Glutamatergic neuron (in vitro differentiated cells): ENCODE measurements around the gene HTR3E. TPM values are rescaled to one million over a fixed set of nuclear protein-coding genes. Genes with fewer than 3 reads are reported as not detected.

ENCODE experiments used
- DNase-seq: peaks from one replicate; pipeline ENCODE4 v3.0.0; 2022
- H3K27ac Mint-ChIP-seq: one replicate; pipeline ENCODE4 v1.8.0; 2020; ENCODE audit warnings: mild to moderate bottlenecking, mixed read lengths, inconsistent platforms; ENCODE audit not compliant: unreplicated experiment
- H3K27me3 Mint-ChIP-seq: one replicate; pipeline ENCODE4 v1.8.0; 2020; ENCODE audit warnings: mild to moderate bottlenecking, moderate library complexity, mixed read lengths, inconsistent platforms; ENCODE audit not compliant: unreplicated experiment
- H3K36me3 Mint-ChIP-seq: one replicate; pipeline ENCODE4 v1.8.0; 2020; ENCODE audit warnings: mild to moderate bottlenecking, mixed read lengths, inconsistent platforms; ENCODE audit not compliant: unreplicated experiment
- H3K4me1 Mint-ChIP-seq: one replicate; pipeline ENCODE4 v1.8.0; 2020; ENCODE audit warnings: mild to moderate bottlenecking, low read depth, mixed read lengths, inconsistent platforms; ENCODE audit not compliant: unreplicated experiment
- H3K4me3 Mint-ChIP-seq: one replicate; pipeline ENCODE4 v1.8.0; 2020; ENCODE audit warnings: mild to moderate bottlenecking, mixed read lengths, inconsistent platforms; ENCODE audit not compliant: unreplicated experiment
- H3K9me3 Mint-ChIP-seq: one replicate; pipeline ENCODE4 v1.8.0; 2020; ENCODE audit warnings: mild to moderate bottlenecking, moderate library complexity, mixed read lengths, inconsistent platforms; ENCODE audit not compliant: unreplicated experiment
- CTCF ChIP-seq: fragments of 200-600 bp; sonication (generic); IDR thresholded peaks from one replicate; pipeline ENCODE4 v1.5.0; 2021; ENCODE audit not compliant: partially characterized antibody, unreplicated experiment
- total RNA-seq: library from RNA; stranded (reverse); fragmentation: NEBNext Ultra II Directional; extraction: Animal tissue kit (Norgen Biotek cat#: 25700); gene quantifications from one replicate; pipeline ENCODE4 v1.2.1, GENCODE V29; 2021; ENCODE audit not compliant: unreplicated experiment

Gene HTR3E
- total RNA-seq, 1 donor from 2014 or later: not detected

- Mint-ChIP-seq H3K9me3 (peaks cover 4% of the 10 kb centered on the region), H3K27me3 (no peaks in the 10 kb centered on the region), H3K27ac (no peak overlapping the region), H3K36me3 (no peaks in the 10 kb centered on the region), H3K4me3 (no peak overlapping the region), H3K4me1 (no peaks in the 10 kb centered on the region)
- no peak for DNase-seq
- no peak for TF ChIP-seq CTCF
Observed at GRCh38 chr3:184082034-184082433, 14.8 kb upstream of the HTR3E start.

GRCh38 chr3:184082465-184082864 is 14.4 kb upstream of the HTR3E start:
- H3K27me3 Mint-ChIP-seq: no peaks in the 10 kb centered on the region
- H3K4me3 Mint-ChIP-seq: no peak overlapping the region
- peaks cover 4% of the 10 kb centered on the region for H3K9me3 Mint-ChIP-seq
- no peak for TF ChIP-seq CTCF
- no peak for DNase-seq
- H3K27ac Mint-ChIP-seq: no peak overlapping the region
- H3K36me3 Mint-ChIP-seq: no peaks in the 10 kb centered on the region
- H3K4me1 Mint-ChIP-seq: no peaks in the 10 kb centered on the region

- no peaks in the 10 kb centered on the region for H3K36me3 Mint-ChIP-seq
- no peaks in the 10 kb centered on the region for H3K27me3 Mint-ChIP-seq
- H3K4me1 Mint-ChIP-seq: no peaks in the 10 kb centered on the region
- H3K9me3 Mint-ChIP-seq: peaks cover 2% of the 10 kb centered on the region
- DNase-seq: no peak
- TF ChIP-seq CTCF: no peak
- H3K27ac Mint-ChIP-seq: no peak overlapping the region
- no peak overlapping the region for H3K4me3 Mint-ChIP-seq
Observed at GRCh38 chr3:184085389-184085852, 11.4 kb upstream of the HTR3E start.

- Mint-ChIP-seq H3K36me3 (no peaks in the 10 kb centered on the region), H3K27ac (no peak overlapping the region), H3K9me3 (no peaks in the 10 kb centered on the region), H3K27me3 (peaks cover 3% of the 10 kb centered on the region), H3K4me1 (no peaks in the 10 kb centered on the region), H3K4me3 (no peak overlapping the region)
- DNase-seq: no peak
- no peak for TF ChIP-seq CTCF
Observed at GRCh38 chr3:184092199-184092598, 4.7 kb upstream of the HTR3E start.

GRCh38 chr3:184097556-184097955 is 692 bp downstream of the HTR3E start:
- H3K4me1 Mint-ChIP-seq: no peaks in the 10 kb centered on the region
- no peaks in the 10 kb centered on the region for H3K36me3 Mint-ChIP-seq
- H3K9me3 Mint-ChIP-seq: no peaks in the 10 kb centered on the region
- H3K27ac Mint-ChIP-seq: no peak overlapping the region
- no peak overlapping the region for H3K4me3 Mint-ChIP-seq
- H3K27me3 Mint-ChIP-seq: peaks cover 3% of the 10 kb centered on the region
- DNase-seq: no peak
- TF ChIP-seq CTCF: no peak
